Heart left ventricle (tissue), 13 donors: Measurements from ENCODE around the gene ASXL1.

ENCODE experiments used
- CTCF ChIP-seq, 12 donors: fragments of 200-600 bp; sonication (generic) in 4 of 12; IDR thresholded peaks; one replicate each; pipeline versions ENCODE4 v1.5.0 to v1.8.0; 2018 to 2022; ENCODE audit warnings: antibody characterized with exemption in 12 of 12, mild to moderate bottlenecking in 5 of 12
- POLR2A ChIP-seq, 2 donors: fragments of 450-650 bp; IDR thresholded peaks; one replicate each; pipeline ENCODE4 v1.6.1; 2017; ENCODE audit warnings: antibody characterized with exemption in 2 of 2, mild to moderate bottlenecking in 2 of 2, moderate library complexity in 2 of 2
- donor health status: ischemic (EF 13 %, LVEDD 7.1; RV severe dilation, severe dysfunction).
- donor health status: DM: no; HTN: yes; CAD: no.
- donor health status: DM: no; HTN: no; CAD: no.
- donor health status: ischemic (EF 25% LVEDD 6.9; RV normal size, moderate dysfunction).
- donor health status: ischemic (EF 25% LVEDD 5.7; RV mildly dilated, moderate dysfunction).
- donor health status: ischemic (EF 35%, LVEDD 5.7; RV mildly dilated, moderate dysfunction).
- donor health status: nonischemic (EF 11% LVEDD 7.7; RV severe dilation, severe dysfunction).
- donor health status: DM: yes; HTN: yes; CAD: no.
- donor health status: PGD.
- donor health status: ischemic (EF 29% LVEDD 5.4; RV normal size, mild dysfunction).
- donor health status: nonischemic (EF 23%, LVEDD 6.1; RV moderate dilation, normal function).

- TF ChIP-seq CTCF (IDR thresholded peaks at IDR 0.05) (no peak), POLR2A (IDR thresholded peaks at IDR 0.05) (no peak)
These were observed 83.5 kb downstream of the ASXL1 start for GRCh38 chr20:32441638-32442037.
